Panc1 (cell line): ENCODE measurements around the gene CSNK1G2. TPM values are rescaled to one million over a fixed set of nuclear protein-coding genes. Genes with fewer than 3 reads are reported as not detected.

Source experiments
- ATAC-seq: fragments of 200-7000 bp; cut with Tn5 transposase; 2 replicates; pipeline ENCODE4 v1.9.1; 2020; ENCODE audit warnings: mild to moderate bottlenecking, moderate library complexity
- BruUV-seq: library from RNA; stranded (reverse); fragments of 400-500 nt; replicated peaks from 2 replicates; lab custom pipeline; 2021; lab: Mats Ljungman, UMichigan
- CTCF ChIA-PET: fragments of 300-600 bp; sonication (Branson Sonifier 250); formaldehyde crosslinking; loops from one replicate; lab custom pipeline; 2022; ENCODE audit warnings: antibody characterized with exemption; lab: Charles Lee
- POLR2A ChIA-PET: fragments of 300-600 bp; sonication (Branson Sonifier 250); formaldehyde crosslinking; loops from one replicate; lab custom pipeline; 2022; ENCODE audit warnings: antibody characterized with exemption; lab: Charles Lee
- DNase-seq: peaks from one replicate; pipeline ENCODE4 v3.0.0-alpha.2; 2010; ENCODE audit warnings: low read depth, low spot score
- H3K27ac ChIP-seq: 2 replicates; pipeline ENCODE4 v1.5.1; 2011; ENCODE audit warnings: mild to moderate bottlenecking, low read length, inconsistent platforms
- H3K27me3 ChIP-seq: fragments of 200-500 bp; sonication (Bioruptor generic); 2 replicates; pipeline ENCODE4 v1.6.0; 2014; ENCODE audit warnings: low read length, inconsistent platforms; ENCODE audit not compliant: control insufficient read depth, insufficient read depth
- H3K36me3 ChIP-seq: fragments of 200-500 bp; sonication (Bioruptor generic); 2 replicates; pipeline ENCODE4 v1.5.1; 2014; ENCODE audit warnings: inconsistent platforms, mild to moderate bottlenecking, low read length, moderate library complexity; ENCODE audit not compliant: control insufficient read depth, insufficient read depth
- H3K4me1 ChIP-seq: 2 replicates; pipeline ENCODE4 v1.5.1; 2011; ENCODE audit warnings: inconsistent platforms, mild to moderate bottlenecking, low read length, moderate library complexity; ENCODE audit not compliant: control insufficient read depth, insufficient read depth
- H3K4me3 ChIP-seq, 2 experiments: 2 replicates each; pipeline ENCODE4 v1.5.1; 2011 to 2012; ENCODE audit warnings: low read depth in 2 of 2, low read length in 2 of 2, mild to moderate bottlenecking in 2 of 2, inconsistent platforms in 1 of 2, moderate library complexity in 1 of 2
- H3K9me3 ChIP-seq: fragments of 200-500 bp; sonication (Bioruptor generic); 2 replicates; pipeline ENCODE4 v1.5.1; 2014; ENCODE audit warnings: low read depth, mild to moderate bottlenecking, inconsistent platforms, low read length, moderate library complexity; ENCODE audit not compliant: control insufficient read depth, insufficient read depth
- CTCF ChIP-seq: fragments of 450-650 bp; IDR thresholded peaks from 2 replicates; pipeline ENCODE4 v1.5.1; 2017; ENCODE audit warnings: mild to moderate bottlenecking
- POLR2AphosphoS5 ChIP-seq: IDR thresholded peaks from 2 replicates; pipeline ENCODE4 v1.6.1; 2012; ENCODE audit warnings: mild to moderate bottlenecking, low read depth, low read length, moderate library complexity
- REST ChIP-seq, 2 experiments: IDR thresholded peaks; 2 replicates each; pipeline ENCODE4 v1.6.1; 2011 to 2012; ENCODE audit warnings: low read depth in 2 of 2, control low read depth in 1 of 2, low read length in 1 of 2, mild to moderate bottlenecking in 1 of 2, moderate library complexity in 1 of 2; ENCODE audit not compliant: insufficient read depth in 1 of 2
- SIN3A ChIP-seq: IDR thresholded peaks from 2 replicates; pipeline ENCODE4 v1.6.1; 2012; ENCODE audit warnings: low read depth, mild to moderate bottlenecking, low read length, moderate library complexity, borderline replicate concordance; ENCODE audit not compliant: insufficient read depth
- TCF7L2 ChIP-seq: IDR thresholded peaks from 2 replicates; pipeline ENCODE4 v1.6.1; 2011; ENCODE audit warnings: mild to moderate bottlenecking, low read depth, low read length, inconsistent platforms
- in situ Hi-C: cut with HindIII; loops from 2 replicates; pipeline ENCODE4 v1.10.0; 2016; ENCODE audit warnings: low sequenced_read_pairs, low pct_unique_long_range_greater_than_20kb
- intact Hi-C: fragments of 100-400 bp; cut with micrococcal nuclease; formaldehyde crosslinking; loops from one replicate; pipeline ENCODE4 v1.10.0; 2022; ENCODE audit not compliant: unreplicated experiment
- total RNA-seq: library from RNA; stranded (reverse); gene quantifications from one replicate; pipeline ENCODE4 v1.2.1, GENCODE V29; 2021; ENCODE audit not compliant: unreplicated experiment

The CSNK1G2 gene
- total RNA-seq, 1 experiment from 2014 or later = 65.8 TPM

- ATAC-seq (no peak), DNase-seq (no peak)
- POLR2A ChIA-PET = no interaction called here
- peaks cover 7% of the 10 kb centered on the region; the same call in 1 of the 2 replicates for H3K36me3 ChIP-seq
- intact Hi-C loops = no loop called here
- H3K4me1 ChIP-seq = peaks cover 15% of the 10 kb centered on the region
- TF ChIP-seq TCF7L2 = no peak
- TF ChIP-seq CTCF = no peak
- no peak for TF ChIP-seq REST (IDR thresholded peaks at IDR 0.05; ENCODE audit: insufficient read depth in 1 of 2, low read depth in 2 of 2, low read length in 1 of 2)
- TF ChIP-seq SIN3A = no peak
- no peak for TF ChIP-seq POLR2AphosphoS5
- no TSS peak for BruUV-seq
- H3K9me3 ChIP-seq = no peaks in the 10 kb centered on the region
- H3K27me3 ChIP-seq = no peaks in the 10 kb centered on the region
- in situ Hi-C loops = no loop called here
- H3K27ac ChIP-seq = peak overlapping the region; percentile 54
- CTCF ChIA-PET = no interaction called here
- H3K4me3 ChIP-seq = peak overlapping the region; percentile 64 to 68
These were observed 2.1 kb downstream of the CSNK1G2 start for GRCh38 chr19:1942934-1943555.

GRCh38 chr19:1943661-1944087 is 2.7 kb downstream of the CSNK1G2 start:
- no peak overlapping the region for H3K27ac ChIP-seq
- CTCF ChIA-PET = no interaction called here
- no peaks in the 10 kb centered on the region for H3K9me3 ChIP-seq
- no peak for ATAC-seq
- no peaks in the 10 kb centered on the region for H3K27me3 ChIP-seq
- BruUV-seq = TSS peak; percentile 78
- H3K36me3 ChIP-seq = peaks cover 7% of the 10 kb centered on the region; the same call in 1 of the 2 replicates
- POLR2A ChIA-PET = no interaction called here
- in situ Hi-C loops (no loop called here), intact Hi-C loops (no loop called here)
- H3K4me3 ChIP-seq = no peak overlapping the region
- no peak for DNase-seq
- TF ChIP-seq SIN3A = no peak
- no peak for TF ChIP-seq REST (IDR thresholded peaks at IDR 0.05; ENCODE audit: insufficient read depth in 1 of 2, low read depth in 2 of 2, low read length in 1 of 2)
- TF ChIP-seq CTCF = no peak
- no peak for TF ChIP-seq TCF7L2
- TF ChIP-seq POLR2AphosphoS5 = no peak
- H3K4me1 ChIP-seq = peaks cover 15% of the 10 kb centered on the region
